HepG2 (cell line): ENCODE measurements around the gene OSER1. TPM values are rescaled to one million over a fixed set of nuclear protein-coding genes. Genes with fewer than 3 reads are reported as not detected.
A peak's percentile ranks its signal among the peaks of the same experiment; 100 is the strongest.

Source experiments
- CSRNP2 ChIP-seq: sonication (generic); formaldehyde crosslinking; conservative IDR thresholded peaks from 2 replicates; pipeline ENCODE4 v1.8.0; 2022; ENCODE audit warnings: low read depth, missing genetic modification reagents
- CTCF ChIP-seq: sonication (generic); formaldehyde crosslinking; IDR thresholded peaks from 2 replicates; pipeline ENCODE4 v1.5.0; 2020; ENCODE audit warnings: mild to moderate bottlenecking, missing genetic modification reagents, moderate library complexity
- FOXA3 ChIP-seq: IDR thresholded peaks from 2 replicates; pipeline ENCODE4 v1.6.1; 2016; ENCODE audit warnings: missing genetic modification reagents, missing compliant biosample characterization
- HOXA7 ChIP-seq: sonication (generic); formaldehyde crosslinking; IDR thresholded peaks from 2 replicates; pipeline ENCODE4 v1.8.1; 2022; ENCODE audit warnings: mild to moderate bottlenecking, missing genetic modification reagents, moderate library complexity
- POLR2AphosphoS5 ChIP-seq: IDR thresholded peaks from 2 replicates; pipeline ENCODE4 v1.6.1; 2012; ENCODE audit warnings: low read depth, low read length
- RFXANK ChIP-seq: IDR thresholded peaks from 2 replicates; pipeline ENCODE4 v1.6.1; 2016
- SRY ChIP-seq: sonication (generic); formaldehyde crosslinking; IDR thresholded peaks from 2 replicates; pipeline ENCODE4 v1.8.0; 2022; ENCODE audit warnings: mild to moderate bottlenecking, missing genetic modification reagents
- ZBTB49 ChIP-seq: sonication (generic); formaldehyde crosslinking; IDR thresholded peaks from 2 replicates; pipeline ENCODE4 v1.4.0; 2020; ENCODE audit warnings: missing genetic modification reagents, borderline replicate concordance
- ZNF354B ChIP-seq: sonication (generic); formaldehyde crosslinking; IDR thresholded peaks from 2 replicates; pipeline ENCODE4 v1.8.0; 2022; ENCODE audit warnings: mild to moderate bottlenecking, missing genetic modification reagents
- ZNF512B ChIP-seq: sonication (generic); formaldehyde crosslinking; IDR thresholded peaks from 2 replicates; pipeline ENCODE4 v1.5.1; 2020; ENCODE audit warnings: missing genetic modification reagents, mild to moderate bottlenecking, borderline replicate concordance
- ZNF552 ChIP-seq: sonication (generic); formaldehyde crosslinking; IDR thresholded peaks from 2 replicates; pipeline ENCODE4 v1.9.0; 2022; ENCODE audit warnings: missing genetic modification reagents, mild to moderate bottlenecking, borderline replicate concordance
- ZNF562 ChIP-seq: sonication (generic); formaldehyde crosslinking; IDR thresholded peaks from 2 replicates; pipeline ENCODE4 v1.8.0; 2022; ENCODE audit warnings: missing genetic modification reagents, borderline replicate concordance
- ZSCAN12 ChIP-seq: sonication (generic); formaldehyde crosslinking; IDR thresholded peaks from 2 replicates; pipeline ENCODE4 v1.9.0; 2021; ENCODE audit warnings: mild to moderate bottlenecking, missing genetic modification reagents
- polyA plus RNA-seq, 8 experiments: library from polyadenylated mRNA; depleted of rRNA in 3 of 8; stranded (reverse) in 7 of 8; unstranded in 1 of 8; fragments of >200 nt; fragmentation: Illumina TruSeq in 4 of 8; extraction: Trizol in 4 of 8; gene quantifications; 2 replicates each; pipeline versions ENCODE4 v1.2.1 to v1.2.3, GENCODE V29; 2011 to 2016; ENCODE audit warnings: low read depth in 4 of 8, missing spikeins in 1 of 8, mixed read lengths in 1 of 8; ENCODE audit not compliant: insufficient read depth in 1 of 8
- total RNA-seq, 5 experiments: library from RNA; depleted of rRNA; stranded (reverse); fragments of >200 nt; fragmentation: Illumina TruSeq; extraction: Trizol; gene quantifications; 2 replicates each; pipeline ENCODE4 v1.2.3, GENCODE V29; 2016; ENCODE audit warnings: low read depth in 1 of 5
- TF ChIP-seq, protein P1 (sequence below): sonication (generic); formaldehyde crosslinking; IDR thresholded peaks from 2 replicates; pipeline ENCODE4 v1.5.1; 2020; ENCODE audit warnings: missing genetic modification reagents, mild to moderate bottlenecking, borderline replicate concordance
- TF ChIP-seq, protein P2 (sequence below): sonication (generic); formaldehyde crosslinking; IDR thresholded peaks from 2 replicates; pipeline ENCODE4 v1.5.1; 2020; ENCODE audit warnings: mild to moderate bottlenecking, missing genetic modification reagents, borderline replicate concordance

OSER1 gene
- total and polyA plus RNA-seq, 2 of the 13 experiments (the other 11 are each of a cell fraction or from before 2014, with no cell fraction given): 71.2 to 71.5 TPM

- TF ChIP-seq, protein P1, sequence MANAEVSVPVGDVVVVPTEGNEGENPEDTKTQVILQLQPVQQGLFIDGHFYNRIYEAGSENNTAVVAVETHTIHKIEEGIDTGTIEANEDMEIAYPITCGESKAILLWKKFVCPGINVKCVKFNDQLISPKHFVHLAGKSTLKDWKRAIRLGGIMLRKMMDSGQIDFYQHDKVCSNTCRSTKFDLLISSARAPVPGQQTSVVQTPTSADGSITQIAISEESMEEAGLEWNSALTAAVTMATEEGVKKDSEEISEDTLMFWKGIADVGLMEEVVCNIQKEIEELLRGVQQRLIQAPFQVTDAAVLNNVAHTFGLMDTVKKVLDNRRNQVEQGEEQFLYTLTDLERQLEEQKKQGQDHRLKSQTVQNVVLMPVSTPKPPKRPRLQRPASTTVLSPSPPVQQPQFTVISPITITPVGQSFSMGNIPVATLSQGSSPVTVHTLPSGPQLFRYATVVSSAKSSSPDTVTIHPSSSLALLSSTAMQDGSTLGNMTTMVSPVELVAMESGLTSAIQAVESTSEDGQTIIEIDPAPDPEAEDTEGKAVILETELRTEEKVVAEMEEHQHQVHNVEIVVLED (CRISPR knock-in tag): peak; percentile 78
- TF ChIP-seq ZBTB49 (CRISPR knock-in tag) (peak; percentile 48), ZNF562 (no peak), HOXA7 (CRISPR knock-in tag) (no peak), ZNF512B (no peak), CSRNP2 (CRISPR knock-in tag) (no peak), ZNF552 (peak; percentile 78), ZNF354B (CRISPR knock-in tag) (no peak), SRY (CRISPR knock-in tag) (peak; percentile 42; the same call in 1 of the 2 replicates), RFXANK (no peak), FOXA3 (CRISPR knock-in tag) (peak; percentile 76), ZSCAN12 (CRISPR knock-in tag) (no peak; the same call in 1 of the 2 replicates), CTCF (CRISPR knock-in tag) (peak; percentile 44), POLR2AphosphoS5 (peak; percentile 96)
- TF ChIP-seq, protein P2, sequence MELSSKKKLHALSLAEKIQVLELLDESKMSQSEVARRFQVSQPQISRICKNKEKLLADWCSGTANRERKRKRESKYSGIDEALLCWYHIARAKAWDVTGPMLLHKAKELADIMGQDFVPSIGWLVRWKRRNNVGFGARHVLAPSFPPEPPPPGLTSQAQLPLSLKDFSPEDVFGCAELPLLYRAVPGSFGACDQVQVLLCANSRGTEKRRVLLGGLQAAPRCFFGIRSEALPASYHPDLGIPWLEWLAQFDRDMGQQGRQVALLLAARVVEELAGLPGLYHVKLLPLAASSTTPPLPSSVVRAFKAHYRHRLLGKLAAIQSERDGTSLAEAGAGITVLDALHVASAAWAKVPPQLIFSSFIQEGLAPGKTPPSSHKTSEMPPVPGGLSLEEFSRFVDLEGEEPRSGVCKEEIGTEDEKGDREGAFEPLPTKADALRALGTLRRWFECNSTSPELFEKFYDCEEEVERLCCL (CRISPR knock-in tag): peak; percentile 92
Observed at GRCh38 chr20:44210406-44211176, at the start of gene OSER1 (continued).
